ENCODE results near the gene ATXN2L.

ATXN2L gene

GRCh38 chr16:28829747-28830146, 6.9 kb downstream of the ATXN2L start:
- H3K36me3 ChIP-seq: peaks cover 96% of the 10 kb centered on the region
- H3K4me3 ChIP-seq (ENCODE audit: low read depth in 1 of 2, low read length in 1 of 2): no peak overlapping the region
- H3K4me1 ChIP-seq (ENCODE audit: control insufficient read depth in 1 of 2, insufficient read depth in 1 of 2, low read depth in 1 of 2, low read length in 1 of 2): peaks cover 2 to 7% of the 10 kb centered on the region in 2 experiments
- TF ChIP-seq, protein P1, sequence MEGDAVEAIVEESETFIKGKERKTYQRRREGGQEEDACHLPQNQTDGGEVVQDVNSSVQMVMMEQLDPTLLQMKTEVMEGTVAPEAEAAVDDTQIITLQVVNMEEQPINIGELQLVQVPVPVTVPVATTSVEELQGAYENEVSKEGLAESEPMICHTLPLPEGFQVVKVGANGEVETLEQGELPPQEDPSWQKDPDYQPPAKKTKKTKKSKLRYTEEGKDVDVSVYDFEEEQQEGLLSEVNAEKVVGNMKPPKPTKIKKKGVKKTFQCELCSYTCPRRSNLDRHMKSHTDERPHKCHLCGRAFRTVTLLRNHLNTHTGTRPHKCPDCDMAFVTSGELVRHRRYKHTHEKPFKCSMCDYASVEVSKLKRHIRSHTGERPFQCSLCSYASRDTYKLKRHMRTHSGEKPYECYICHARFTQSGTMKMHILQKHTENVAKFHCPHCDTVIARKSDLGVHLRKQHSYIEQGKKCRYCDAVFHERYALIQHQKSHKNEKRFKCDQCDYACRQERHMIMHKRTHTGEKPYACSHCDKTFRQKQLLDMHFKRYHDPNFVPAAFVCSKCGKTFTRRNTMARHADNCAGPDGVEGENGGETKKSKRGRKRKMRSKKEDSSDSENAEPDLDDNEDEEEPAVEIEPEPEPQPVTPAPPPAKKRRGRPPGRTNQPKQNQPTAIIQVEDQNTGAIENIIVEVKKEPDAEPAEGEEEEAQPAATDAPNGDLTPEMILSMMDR (IDR thresholded peaks at IDR 0.05): no peak
- no peak overlapping the region for H3K27ac ChIP-seq
- H3K9me3 ChIP-seq: no peaks in the 10 kb centered on the region
- no peaks in the 10 kb centered on the region for H3K27me3 ChIP-seq

DNA sequence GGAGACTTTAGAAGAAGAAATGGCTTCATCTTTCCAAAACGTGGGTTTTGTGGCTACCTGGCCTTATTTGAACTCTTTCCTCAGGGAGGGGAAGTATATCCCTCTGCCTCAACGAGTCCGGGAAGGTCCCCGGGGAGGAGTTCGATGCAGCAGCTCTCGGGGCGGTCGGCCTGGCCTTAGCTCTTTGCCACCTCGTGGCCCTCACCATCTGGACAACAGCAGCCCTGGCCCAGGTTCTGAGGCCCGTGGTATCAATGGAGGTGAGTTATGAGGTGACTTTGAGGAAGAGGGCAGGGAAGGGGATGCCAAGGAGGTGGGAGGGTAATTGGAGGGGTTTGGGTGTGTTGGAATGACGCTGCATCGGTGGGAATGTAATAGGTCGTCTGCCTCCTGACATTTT, 7.7 kb downstream of the ATXN2L start:
- H3K36me3 ChIP-seq: peaks cover 100% of the 10 kb centered on the region
- H3K9me3 ChIP-seq: no peaks in the 10 kb centered on the region
- TF ChIP-seq, protein P1 (IDR thresholded peaks at IDR 0.05): no peak
- H3K27me3 ChIP-seq: no peaks in the 10 kb centered on the region
- no peaks in the 10 kb centered on the region for H3K4me1 ChIP-seq (ENCODE audit: control insufficient read depth in 1 of 2, insufficient read depth in 1 of 2, low read depth in 1 of 2, low read length in 1 of 2)
- no peak overlapping the region for H3K4me3 ChIP-seq (ENCODE audit: low read depth in 1 of 2, low read length in 1 of 2)
- no peak overlapping the region for H3K27ac ChIP-seq

- Histone ChIP-seq H3K27me3 (no peaks in the 10 kb centered on the region), H3K27ac (no peak overlapping the region)
- TF ChIP-seq, protein P1 (IDR thresholded peaks at IDR 0.05): no peak
Measured at GRCh38 chr16:28834349-28834748, 11.6 kb downstream of the ATXN2L start.

DNA sequence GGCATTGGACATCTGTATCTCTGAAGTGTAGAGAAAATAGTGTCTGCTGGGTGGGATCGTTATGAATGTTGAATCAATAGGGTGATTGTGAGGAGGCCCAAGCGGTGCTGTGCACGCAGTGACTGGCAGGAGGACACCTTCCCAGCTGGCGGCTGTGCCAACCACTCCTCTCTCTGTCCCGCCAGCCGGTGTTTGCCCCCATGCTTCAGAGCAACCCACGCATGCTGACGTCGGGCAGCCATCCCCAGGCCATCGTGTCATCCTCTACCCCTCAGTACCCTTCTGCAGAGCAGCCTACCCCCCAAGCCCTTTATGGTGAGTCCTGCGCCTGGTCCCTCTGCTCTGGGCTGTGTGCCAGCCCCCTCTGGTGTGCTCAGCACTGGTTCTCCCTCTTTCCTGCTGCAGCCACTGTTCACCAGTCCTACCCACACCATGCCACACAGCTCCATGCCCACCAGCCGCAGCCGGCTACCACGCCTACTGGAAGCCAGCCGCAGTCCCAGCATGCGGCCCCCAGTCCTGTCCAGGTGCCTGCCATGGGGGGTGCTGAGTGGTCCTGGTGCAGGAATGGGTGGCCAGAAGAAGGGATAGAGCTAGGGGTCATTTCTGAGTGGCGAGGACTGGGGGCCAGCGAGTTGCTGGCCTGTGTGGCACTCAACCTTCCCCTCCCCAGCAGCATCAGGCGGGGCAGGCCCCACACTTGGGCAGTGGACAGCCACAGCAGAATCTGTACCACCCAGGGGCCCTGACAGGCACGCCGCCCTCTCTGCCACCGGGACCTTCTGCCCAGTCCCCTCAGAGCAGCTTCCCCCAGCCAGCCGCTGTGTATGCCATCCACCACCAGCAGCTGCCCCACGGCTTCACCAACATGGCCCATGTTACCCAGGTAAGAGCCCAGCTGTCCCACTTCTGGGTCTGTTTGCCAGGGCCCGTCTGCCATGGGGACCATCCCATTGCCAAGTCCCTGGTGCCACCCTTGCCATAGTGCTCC, 12.4 kb downstream of the ATXN2L start:
- no peak overlapping the region for H3K4me3 ChIP-seq (ENCODE audit: low read depth in 1 of 2, low read length in 1 of 2)
- TF ChIP-seq, protein P1 (IDR thresholded peaks at IDR 0.05): no peak

More at GRCh38 chr16:28834349-28834748, 11.6 kb downstream of the ATXN2L start:
- H3K9me3 ChIP-seq: no peaks in the 10 kb centered on the region
- H3K4me1 ChIP-seq (ENCODE audit: control insufficient read depth in 1 of 2, insufficient read depth in 1 of 2, low read depth in 1 of 2, low read length in 1 of 2): no peaks in the 10 kb centered on the region
- H3K36me3 ChIP-seq: peaks cover 90% of the 10 kb centered on the region
- no peak overlapping the region for H3K4me3 ChIP-seq (ENCODE audit: low read depth in 1 of 2, low read length in 1 of 2)

DNA sequence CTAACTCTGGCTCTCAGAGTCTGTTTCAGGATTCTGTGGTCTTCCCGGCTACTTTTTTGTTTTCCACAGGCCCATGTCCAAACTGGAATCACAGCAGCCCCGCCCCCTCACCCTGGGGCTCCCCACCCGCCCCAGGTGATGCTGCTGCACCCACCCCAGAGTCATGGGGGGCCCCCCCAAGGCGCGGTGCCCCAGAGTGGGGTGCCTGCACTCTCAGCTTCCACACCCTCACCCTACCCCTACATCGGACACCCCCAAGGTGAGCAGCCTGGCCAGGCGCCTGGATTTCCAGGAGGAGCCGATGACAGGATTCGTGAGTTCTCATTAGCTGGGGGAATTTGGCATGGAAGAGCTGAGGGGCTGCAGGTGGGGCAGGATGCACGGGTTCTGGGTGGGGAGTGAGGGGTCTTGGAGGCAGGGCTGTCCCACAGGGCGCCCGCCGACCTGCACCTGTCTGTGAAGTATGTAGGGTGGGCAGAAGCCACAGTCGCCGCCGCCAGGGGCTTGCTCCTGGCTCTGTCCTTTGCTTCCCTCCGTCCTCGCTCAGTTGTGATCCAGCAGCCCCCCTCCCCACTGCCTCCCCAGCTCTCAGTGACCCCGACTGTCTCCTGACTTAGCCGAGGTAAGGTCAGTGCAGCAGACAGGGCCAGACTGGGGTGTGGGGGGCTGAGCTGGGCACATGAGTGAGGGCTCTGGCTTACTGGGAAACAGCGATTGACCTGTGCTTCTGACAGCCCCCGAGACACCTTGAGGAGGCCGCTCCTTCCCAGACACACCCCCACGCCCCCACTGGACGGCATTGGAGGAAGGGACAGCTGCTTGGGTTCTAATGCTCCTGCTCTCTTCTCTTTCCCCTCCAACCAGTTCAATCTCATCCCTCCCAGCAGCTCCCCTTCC, 13.3 kb downstream of the ATXN2L start:
- Histone ChIP-seq H3K27ac (no peak overlapping the region), H3K4me1 (ENCODE audit: control insufficient read depth in 1 of 2, insufficient read depth in 1 of 2, low read depth in 1 of 2, low read length in 1 of 2) (no peaks in the 10 kb centered on the region), H3K27me3 (no peaks in the 10 kb centered on the region), H3K4me3 (ENCODE audit: low read depth in 1 of 2, low read length in 1 of 2) (no peak overlapping the region), H3K36me3 (peaks cover 73% of the 10 kb centered on the region), H3K9me3 (no peaks in the 10 kb centered on the region)
- TF ChIP-seq, protein P1 (IDR thresholded peaks at IDR 0.05): no peak

More for the DNA sequence above, 12.4 kb downstream of the ATXN2L start:
- H3K27ac ChIP-seq: no peak overlapping the region
- H3K27me3 ChIP-seq: no peaks in the 10 kb centered on the region
- peaks cover 82% of the 10 kb centered on the region for H3K36me3 ChIP-seq
- H3K4me1 ChIP-seq (ENCODE audit: control insufficient read depth in 1 of 2, insufficient read depth in 1 of 2, low read depth in 1 of 2, low read length in 1 of 2): no peaks in the 10 kb centered on the region
- H3K9me3 ChIP-seq: no peaks in the 10 kb centered on the region
